ENCODE results near the gene CLEC4E. TPM values are rescaled to one million over a fixed set of nuclear protein-coding genes. Genes with fewer than 3 reads are reported as not detected.
A peak's percentile ranks its signal among the peaks of the same experiment; 100 is the strongest.
"Not testable (repeated sequence)": the region's sequence is repeated elsewhere in the genome, so short reads cannot be mapped to it uniquely, and the experiment has no call there.

The CLEC4E gene
- total RNA-seq, 6 experiments from 2014 or later, result not detected

- no peak for DNase-seq
- H3K27ac Mint-ChIP-seq, result no peak overlapping the region
- H3K36me3 Mint-ChIP-seq (ENCODE audit: low read depth), result no peaks in the 10 kb centered on the region
- no peaks in the 10 kb centered on the region for H3K9me3 Mint-ChIP-seq
- H3K4me1 Mint-ChIP-seq (ENCODE audit: low read depth), result no peaks in the 10 kb centered on the region
- peaks cover 1% of the 10 kb centered on the region; the same call in 1 of the 2 replicates for H3K27me3 Mint-ChIP-seq (ENCODE audit: insufficient read depth)
- TF ChIP-seq, protein P1, sequence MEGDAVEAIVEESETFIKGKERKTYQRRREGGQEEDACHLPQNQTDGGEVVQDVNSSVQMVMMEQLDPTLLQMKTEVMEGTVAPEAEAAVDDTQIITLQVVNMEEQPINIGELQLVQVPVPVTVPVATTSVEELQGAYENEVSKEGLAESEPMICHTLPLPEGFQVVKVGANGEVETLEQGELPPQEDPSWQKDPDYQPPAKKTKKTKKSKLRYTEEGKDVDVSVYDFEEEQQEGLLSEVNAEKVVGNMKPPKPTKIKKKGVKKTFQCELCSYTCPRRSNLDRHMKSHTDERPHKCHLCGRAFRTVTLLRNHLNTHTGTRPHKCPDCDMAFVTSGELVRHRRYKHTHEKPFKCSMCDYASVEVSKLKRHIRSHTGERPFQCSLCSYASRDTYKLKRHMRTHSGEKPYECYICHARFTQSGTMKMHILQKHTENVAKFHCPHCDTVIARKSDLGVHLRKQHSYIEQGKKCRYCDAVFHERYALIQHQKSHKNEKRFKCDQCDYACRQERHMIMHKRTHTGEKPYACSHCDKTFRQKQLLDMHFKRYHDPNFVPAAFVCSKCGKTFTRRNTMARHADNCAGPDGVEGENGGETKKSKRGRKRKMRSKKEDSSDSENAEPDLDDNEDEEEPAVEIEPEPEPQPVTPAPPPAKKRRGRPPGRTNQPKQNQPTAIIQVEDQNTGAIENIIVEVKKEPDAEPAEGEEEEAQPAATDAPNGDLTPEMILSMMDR (IDR thresholded peaks at IDR 0.05), result no peak
- no peak overlapping the region for H3K4me3 Mint-ChIP-seq
Observed at GRCh38 chr12:8541562-8541961, 857 bp upstream of the CLEC4E start.

DNA sequence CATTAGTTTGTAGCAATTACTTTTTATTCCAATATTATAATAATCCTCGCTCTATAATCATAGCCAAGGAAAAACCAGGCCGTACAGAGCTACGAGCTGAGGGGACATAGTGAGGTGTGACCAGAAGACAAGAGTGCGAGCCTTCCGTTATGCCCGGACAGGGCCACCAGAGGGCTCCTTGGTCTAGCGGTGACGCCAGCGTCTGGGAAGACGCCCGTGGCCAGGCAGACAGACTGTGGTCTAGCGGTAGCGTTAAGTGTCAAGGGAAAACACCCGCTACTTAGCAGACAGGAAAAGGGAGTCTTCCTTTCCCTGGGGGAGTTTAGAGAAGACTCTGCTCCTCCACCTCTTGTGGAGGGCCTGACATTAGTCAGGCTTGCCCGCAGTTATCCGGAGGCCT is 2.9 kb downstream of the CLEC4E start:
- not testable (repeated sequence) for H3K27ac Mint-ChIP-seq; H3K27me3 Mint-ChIP-seq (ENCODE audit: insufficient read depth); H3K9me3 Mint-ChIP-seq; DNase-seq; H3K36me3 Mint-ChIP-seq (ENCODE audit: low read depth); H3K4me3 Mint-ChIP-seq; H3K4me1 Mint-ChIP-seq (ENCODE audit: low read depth)
- TF ChIP-seq, protein P1 (IDR thresholded peaks at IDR 0.05), result peak; percentile 49

DNA sequence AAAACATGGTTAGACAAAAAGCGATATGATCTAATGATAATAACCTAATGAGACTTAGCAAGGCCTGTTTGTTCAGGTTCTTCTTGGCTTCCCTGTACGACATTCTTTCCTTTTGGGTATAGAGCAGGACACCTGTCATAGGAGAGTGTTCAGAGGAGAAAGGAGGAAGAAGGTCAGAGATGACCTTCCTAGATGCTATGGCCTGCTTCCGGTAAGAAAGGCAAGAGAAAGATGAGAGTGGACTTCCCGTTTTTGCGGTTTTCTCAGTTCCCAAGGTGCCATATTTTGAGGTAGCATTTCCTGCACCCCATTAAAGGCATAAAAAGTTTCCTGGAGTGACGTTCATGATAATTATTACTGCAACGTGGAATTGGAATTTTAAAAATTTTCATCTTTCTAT is 8.7 kb downstream of the CLEC4E start:
- no peak for DNase-seq
- TF ChIP-seq, protein P1 (IDR thresholded peaks at IDR 0.05), result no peak
- Mint-ChIP-seq H3K9me3 (no peaks in the 10 kb centered on the region; the same call in 1 of the 2 replicates), H3K27ac (no peak overlapping the region), H3K36me3 (ENCODE audit: low read depth) (no peaks in the 10 kb centered on the region), H3K4me3 (no peak overlapping the region), H3K27me3 (ENCODE audit: insufficient read depth) (peaks cover 10% of the 10 kb centered on the region), H3K4me1 (ENCODE audit: low read depth) (no peaks in the 10 kb centered on the region)

GRCh38 chr12:8527250-8528130 is 13.2 kb downstream of the CLEC4E start:
- Mint-ChIP-seq H3K4me3 (no peak overlapping the region), H3K36me3 (ENCODE audit: low read depth) (no peaks in the 10 kb centered on the region), H3K4me1 (ENCODE audit: low read depth) (no peaks in the 10 kb centered on the region), H3K27me3 (ENCODE audit: insufficient read depth) (peaks cover 8% of the 10 kb centered on the region), H3K27ac (no peak overlapping the region), H3K9me3 (peaks cover 15% of the 10 kb centered on the region)
- no peak for DNase-seq
- TF ChIP-seq, protein P1 (IDR thresholded peaks at IDR 0.05), result no peak

DNA sequence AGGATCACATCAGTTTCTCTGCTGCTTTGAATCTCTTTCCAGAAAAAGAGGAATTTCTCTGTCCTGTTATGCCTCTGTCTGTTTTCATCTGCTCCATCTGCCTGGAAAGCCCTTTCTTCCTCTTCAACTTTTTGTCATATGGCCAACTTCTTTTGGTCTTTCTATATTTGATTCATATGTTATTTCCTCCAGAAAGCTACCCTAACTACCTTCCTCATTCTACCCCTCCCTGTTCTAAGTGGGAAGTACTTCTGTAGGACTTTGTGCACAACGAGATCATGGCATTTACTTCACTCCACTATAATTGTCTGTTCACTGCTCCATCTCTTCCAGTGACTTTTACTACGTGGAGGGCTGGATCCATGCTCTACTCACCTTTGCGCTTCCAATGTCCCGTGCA is 21.5 kb downstream of the CLEC4E start:
- Mint-ChIP-seq H3K4me3 (no peak overlapping the region), H3K27me3 (ENCODE audit: insufficient read depth) (no peaks in the 10 kb centered on the region; the same call in 1 of the 2 replicates), H3K4me1 (ENCODE audit: low read depth) (no peaks in the 10 kb centered on the region), H3K9me3 (peaks cover 7% of the 10 kb centered on the region; the same call in 1 of the 2 replicates), H3K27ac (no peak overlapping the region), H3K36me3 (ENCODE audit: low read depth) (no peaks in the 10 kb centered on the region)
- TF ChIP-seq, protein P1 (IDR thresholded peaks at IDR 0.05), result no peak
- no peak for DNase-seq
